ENCODE measurements around the gene FOXJ3. TPM values are rescaled to one million over a fixed set of nuclear protein-coding genes. Genes with fewer than 3 reads are reported as not detected.

Gene FOXJ3
- total RNA-seq, 4 donors from 2014 or later, result 42.9 to 68.5 (median 52.5) TPM

- Histone ChIP-seq H3K9me3 (no peaks in the 10 kb centered on the region), H3K4me1 (no peaks in the 10 kb centered on the region), H3K27me3 (no peaks in the 10 kb centered on the region), H3K27ac (no peak overlapping the region), H3K36me3 (no peaks in the 10 kb centered on the region), H3K4me3 (no peak overlapping the region)
- no peak for DNase-seq
- no peak for TF ChIP-seq CTCF (IDR thresholded peaks at IDR 0.05)
- no peak for TF ChIP-seq POLR2A (IDR thresholded peaks at IDR 0.05)
Measured at GRCh38 chr1:42288311-42288985, 46.6 kb downstream of the FOXJ3 start.

- Histone ChIP-seq H3K27me3 (no peaks in the 10 kb centered on the region), H3K36me3 (no peaks in the 10 kb centered on the region), H3K4me1 (peaks cover 0 to 5% (median 0%) of the 10 kb centered on the region in 4 donors), H3K9me3 (no peaks in the 10 kb centered on the region), H3K4me3 (no peak overlapping the region), H3K27ac (no peak overlapping the region)
- no peak for TF ChIP-seq CTCF (IDR thresholded peaks at IDR 0.05)
- no peak for TF ChIP-seq POLR2A (IDR thresholded peaks at IDR 0.05)
- no peak for DNase-seq
Measured at GRCh38 chr1:42282867-42283583, 52.0 kb downstream of the FOXJ3 start.

GRCh38 chr1:42282024-42282579, 52.9 kb downstream of the FOXJ3 start:
- no peaks in the 10 kb centered on the region for H3K27me3 ChIP-seq
- DNase-seq, result no peak
- peaks cover 0 to under 1% (median 0%) of the 10 kb centered on the region in 3 donors for H3K36me3 ChIP-seq
- TF ChIP-seq POLR2A (IDR thresholded peaks at IDR 0.05), result no peak
- no peak for TF ChIP-seq CTCF (IDR thresholded peaks at IDR 0.05)
- no peaks in the 10 kb centered on the region for H3K9me3 ChIP-seq
- no peak overlapping the region for H3K27ac ChIP-seq
- no peak overlapping the region for H3K4me3 ChIP-seq
- H3K4me1 ChIP-seq, result peaks cover 0 to 5% (median 0%) of the 10 kb centered on the region in 4 donors

GRCh38 chr1:42280821-42281220, 54.2 kb downstream of the FOXJ3 start:
- Histone ChIP-seq H3K36me3 (peaks cover 0 to 12% (median 0%) of the 10 kb centered on the region in 3 donors), H3K4me1 (peaks cover 0 to 5% (median 0%) of the 10 kb centered on the region in 4 donors), H3K4me3 (no peak overlapping the region), H3K27me3 (no peaks in the 10 kb centered on the region), H3K27ac (no peak overlapping the region), H3K9me3 (no peaks in the 10 kb centered on the region)
- no peak for DNase-seq
- TF ChIP-seq CTCF (IDR thresholded peaks at IDR 0.05), result no peak
- no peak for TF ChIP-seq POLR2A (IDR thresholded peaks at IDR 0.05)

- no peak for DNase-seq
Measured at GRCh38 chr1:42279055-42279454, 56.0 kb downstream of the FOXJ3 start.

More at GRCh38 chr1:42279055-42279454, 56.0 kb downstream of the FOXJ3 start:
- no peak for TF ChIP-seq POLR2A (IDR thresholded peaks at IDR 0.05)
- TF ChIP-seq CTCF (IDR thresholded peaks at IDR 0.05), result no peak
- Histone ChIP-seq H3K27me3 (no peaks in the 10 kb centered on the region), H3K9me3 (no peaks in the 10 kb centered on the region), H3K4me3 (no peak overlapping the region), H3K4me1 (peaks cover 0 to 5% (median 0%) of the 10 kb centered on the region in 4 donors), H3K36me3 (peaks cover 0 to 12% (median 0%) of the 10 kb centered on the region in 3 donors), H3K27ac (no peak overlapping the region)
